GM19043 (cell line): ENCODE measurements around the gene TKFC.
"Not testable (repeated sequence)": the region's sequence is repeated elsewhere in the genome, so short reads cannot be mapped to it uniquely, and the experiment has no call there.

Experiments
- ATAC-seq: cut with Tn5 transposase; IDR thresholded peaks from one replicate; pipeline ENCODE4 v1.9.1; 2021; ENCODE audit warnings: low read depth; ENCODE audit not compliant: unreplicated experiment

TKFC gene

GRCh38 chr11:61362542-61362875 is 29.5 kb downstream of the TKFC start:
- no peak for ATAC-seq

- no peak for ATAC-seq
These were observed 31.1 kb downstream of the TKFC start for GRCh38 chr11:61364012-61364675.

DNA sequence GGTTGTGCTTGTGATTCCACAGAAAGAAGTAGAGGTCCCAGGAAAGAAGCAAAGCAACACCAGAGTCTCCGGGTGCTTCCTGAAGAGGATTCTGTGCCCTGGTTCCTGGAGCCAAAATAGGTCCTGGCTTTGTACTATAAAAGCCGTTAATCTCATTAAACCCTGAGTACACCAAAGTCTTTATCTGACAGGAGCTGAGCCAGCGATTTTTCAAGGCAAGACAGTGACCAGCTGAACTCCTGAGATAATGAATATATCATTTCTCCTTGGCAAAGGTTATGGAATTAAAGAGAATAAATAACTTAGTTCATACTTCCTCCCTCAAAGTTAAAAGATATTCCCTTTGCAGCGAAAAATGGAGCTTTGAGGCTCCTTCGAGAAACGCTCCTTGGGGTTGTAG is 34.4 kb downstream of the TKFC start:
- ATAC-seq = no peak

DNA sequence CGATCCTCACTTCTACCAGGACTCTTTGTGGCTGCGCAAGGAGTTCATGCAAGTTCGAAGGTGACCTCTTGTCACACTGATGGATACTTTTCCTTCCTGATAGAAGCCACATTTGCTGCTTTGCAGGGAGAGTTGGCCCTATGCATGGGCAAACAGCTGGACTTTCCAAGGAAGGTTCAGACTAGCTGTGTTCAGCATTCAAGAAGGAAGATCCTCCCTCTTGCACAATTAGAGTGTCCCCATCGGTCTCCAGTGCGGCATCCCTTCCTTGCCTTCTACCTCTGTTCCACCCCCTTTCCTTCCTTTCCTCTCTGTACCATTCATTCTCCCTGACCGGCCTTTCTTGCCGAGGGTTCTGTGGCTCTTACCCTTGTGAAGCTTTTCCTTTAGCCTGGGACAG is 35.6 kb downstream of the TKFC start:
- no peak for ATAC-seq

GRCh38 chr11:61369372-61370348 is 36.6 kb downstream of the TKFC start:
- no peak for ATAC-seq

DNA sequence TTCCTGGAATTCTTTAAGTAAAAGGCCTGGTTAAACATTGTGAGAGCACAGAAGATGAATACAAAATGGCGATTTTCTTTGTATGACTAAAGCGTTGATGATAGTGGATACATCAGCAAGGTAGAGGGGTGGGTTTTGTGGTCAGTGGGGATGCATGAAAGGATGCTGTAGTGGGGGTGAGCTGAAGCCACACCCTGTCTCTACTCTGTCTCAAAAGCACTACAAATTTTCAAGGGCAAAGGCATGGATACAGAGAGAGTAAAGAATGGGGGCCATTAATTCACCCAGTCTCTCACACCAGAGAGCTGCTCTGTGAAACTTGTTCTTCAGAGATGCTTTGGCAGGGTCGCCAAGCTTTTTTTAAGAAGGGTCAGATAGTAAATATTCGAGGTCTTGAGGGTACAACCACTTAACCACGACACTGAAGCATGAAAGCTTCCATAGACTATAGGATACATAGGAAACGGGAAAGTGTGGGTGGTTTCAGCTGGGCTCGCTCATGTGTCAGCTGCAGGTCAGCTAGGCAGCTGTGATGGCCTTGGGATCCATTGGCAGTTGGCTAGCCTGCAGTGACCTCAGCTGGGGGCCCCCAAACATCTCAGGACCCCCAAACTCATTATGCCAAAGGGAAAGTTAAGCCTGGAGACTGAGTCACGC is 37.4 kb downstream of the TKFC start:
- no peak for ATAC-seq

DNA sequence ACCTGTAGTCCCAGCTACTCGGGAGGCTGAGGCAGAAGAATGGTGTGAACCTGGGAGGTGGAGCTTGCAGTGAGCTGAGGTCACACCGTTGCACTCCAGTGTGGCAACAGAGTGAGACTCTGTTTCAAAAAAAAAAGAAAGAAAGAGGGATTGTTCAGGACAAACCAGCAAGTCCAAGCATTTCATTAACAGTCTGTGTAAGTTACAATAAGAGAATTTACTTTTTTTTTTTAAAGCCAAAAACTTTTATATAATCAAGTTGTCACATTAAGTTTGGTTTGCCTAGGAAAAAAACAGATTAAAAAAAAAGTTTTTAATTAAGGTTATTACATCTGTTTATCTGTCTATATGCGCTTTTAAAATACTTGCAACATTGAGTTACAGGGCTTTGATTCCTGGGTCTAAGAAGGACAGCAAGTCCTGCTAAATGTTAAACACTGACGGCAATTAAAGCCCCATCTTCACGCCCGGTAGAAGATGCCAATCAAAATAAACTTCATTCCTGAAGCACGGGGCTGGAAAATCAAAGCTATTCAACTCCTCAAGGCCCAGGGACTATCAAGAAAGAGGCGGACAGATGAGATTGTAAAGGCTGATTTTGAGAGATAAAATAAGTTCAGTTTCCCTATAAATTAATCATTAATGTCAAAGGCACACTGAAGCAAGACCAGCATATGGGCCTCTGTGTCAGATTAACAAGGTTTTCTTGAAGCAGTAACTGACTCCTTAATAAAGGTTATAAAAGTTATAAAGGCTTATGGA is 39.8 kb downstream of the TKFC start:
- no peak for ATAC-seq

- ATAC-seq = no peak
These were observed 42.7 kb downstream of the TKFC start for GRCh38 chr11:61375761-61376108.

GRCh38 chr11:61377461-61378160 is 44.6 kb downstream of the TKFC start:
- ATAC-seq = no peak

DNA sequence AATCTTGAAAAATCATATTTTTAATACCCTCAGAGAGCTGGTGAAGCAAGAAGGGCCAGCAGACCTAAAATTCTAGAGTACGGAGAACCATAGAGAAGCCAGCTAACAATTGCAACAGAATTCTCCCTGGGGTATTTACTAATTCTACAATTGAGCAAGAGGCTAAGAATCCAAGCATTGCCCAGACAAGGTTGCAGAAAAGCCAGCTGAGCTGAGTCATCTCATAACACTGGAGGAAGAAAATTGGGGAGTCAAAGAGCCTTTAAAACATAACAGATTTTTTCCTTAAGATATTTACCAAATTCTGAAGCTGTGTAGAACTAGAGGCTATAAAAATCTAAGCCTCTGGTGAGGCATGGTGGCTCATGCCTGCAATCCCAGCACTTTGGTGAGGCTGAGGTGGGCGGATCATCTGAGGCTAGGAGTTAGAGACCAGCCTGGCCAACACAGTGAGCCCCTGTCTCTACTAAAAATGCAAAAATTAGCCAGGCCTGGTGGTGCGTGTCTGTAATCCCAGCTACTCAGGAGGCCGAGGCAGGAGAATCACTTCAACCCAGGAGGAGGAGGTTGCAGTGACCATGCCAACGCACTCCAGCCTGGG is 45.8 kb downstream of the TKFC start:
- ATAC-seq = no peak

DNA sequence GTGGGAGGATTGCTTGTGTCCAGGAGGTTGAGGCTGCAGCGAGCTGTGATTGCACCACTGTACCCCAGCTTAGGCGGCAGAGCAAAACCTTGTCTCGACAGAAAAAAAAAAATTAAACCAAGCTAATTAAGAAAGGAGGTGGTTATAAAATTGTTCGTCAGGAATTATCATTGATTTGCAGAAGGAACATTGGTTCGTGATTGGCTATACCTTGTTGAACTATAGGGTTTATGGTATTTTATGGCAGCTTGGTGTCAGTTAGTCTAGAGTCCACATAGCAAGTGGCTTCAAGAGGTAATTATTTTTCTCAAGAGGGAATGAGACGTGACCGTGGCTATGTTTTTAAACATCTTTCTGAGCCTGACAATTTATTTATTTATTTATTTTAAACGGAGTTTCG is 47.9 kb downstream of the TKFC start:
- no peak for ATAC-seq

DNA sequence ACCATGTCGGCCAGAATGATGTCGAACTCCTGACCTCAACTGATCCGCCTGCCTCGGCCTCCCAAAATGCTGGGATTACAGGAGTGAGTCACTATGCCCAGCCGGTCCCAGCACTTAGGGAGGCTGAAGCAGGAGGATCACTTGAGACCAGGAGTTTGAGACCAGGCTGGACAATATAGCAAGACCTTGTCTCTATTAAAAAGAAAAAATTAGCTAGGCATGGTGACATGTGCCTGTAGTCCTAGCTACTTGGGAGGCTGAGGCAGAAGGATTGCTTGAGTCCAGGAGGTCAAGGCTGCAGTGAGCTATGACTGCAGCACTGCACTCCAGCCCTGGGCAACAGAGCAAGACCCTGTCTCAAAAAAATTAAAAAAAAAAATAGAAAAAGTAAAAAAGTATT is 50.8 kb downstream of the TKFC start:
- ATAC-seq = not testable (repeated sequence)

DNA sequence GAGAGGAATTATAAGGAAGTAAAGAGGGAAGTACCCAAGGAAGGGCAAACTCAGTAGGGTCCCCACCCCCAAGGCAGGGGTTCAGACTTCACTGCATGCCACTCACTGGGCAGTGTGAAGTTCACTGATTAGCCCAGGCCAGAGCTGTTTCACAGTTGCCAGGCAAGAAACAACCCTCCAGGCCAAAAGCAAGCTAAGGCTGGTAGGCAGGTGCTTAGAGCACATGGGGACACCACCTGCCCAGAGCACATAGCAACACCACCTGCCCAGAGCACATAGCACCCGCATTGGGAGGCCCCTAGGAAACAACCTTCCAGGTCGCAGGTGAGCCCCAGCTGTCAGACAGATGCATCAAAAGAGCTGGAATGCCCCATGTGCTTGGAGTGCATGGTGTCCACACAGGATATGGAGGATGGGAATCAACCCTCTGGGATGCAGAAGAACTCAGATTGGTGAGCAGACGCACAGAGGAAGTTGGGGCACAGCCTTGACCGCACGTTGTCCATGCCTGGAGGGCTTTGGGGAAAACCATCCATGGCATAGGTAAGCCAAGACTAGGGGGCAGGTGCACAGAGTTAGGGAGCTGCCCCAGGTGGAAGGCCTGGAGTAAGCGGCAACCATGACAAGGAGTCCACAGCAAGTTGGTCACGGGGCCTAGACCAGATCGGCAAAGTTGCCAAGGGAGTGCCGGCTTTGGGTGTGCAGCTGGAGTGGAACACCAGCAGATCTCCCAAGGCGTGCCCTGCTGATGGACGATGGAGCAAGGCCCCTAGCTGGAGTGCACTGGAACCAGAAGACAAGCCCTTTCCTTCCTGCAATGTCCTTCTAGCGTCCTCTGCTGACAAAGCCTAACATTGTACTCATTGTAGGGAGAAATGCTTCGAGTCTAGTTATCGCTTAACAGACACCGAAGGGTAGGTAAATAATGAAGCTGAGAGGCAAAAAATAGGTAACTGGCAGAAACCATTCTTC is 51.5 kb downstream of the TKFC start:
- no peak for ATAC-seq

- no peak for ATAC-seq
These were observed 57.1 kb downstream of the TKFC start for GRCh38 chr11:61390161-61390560.

DNA sequence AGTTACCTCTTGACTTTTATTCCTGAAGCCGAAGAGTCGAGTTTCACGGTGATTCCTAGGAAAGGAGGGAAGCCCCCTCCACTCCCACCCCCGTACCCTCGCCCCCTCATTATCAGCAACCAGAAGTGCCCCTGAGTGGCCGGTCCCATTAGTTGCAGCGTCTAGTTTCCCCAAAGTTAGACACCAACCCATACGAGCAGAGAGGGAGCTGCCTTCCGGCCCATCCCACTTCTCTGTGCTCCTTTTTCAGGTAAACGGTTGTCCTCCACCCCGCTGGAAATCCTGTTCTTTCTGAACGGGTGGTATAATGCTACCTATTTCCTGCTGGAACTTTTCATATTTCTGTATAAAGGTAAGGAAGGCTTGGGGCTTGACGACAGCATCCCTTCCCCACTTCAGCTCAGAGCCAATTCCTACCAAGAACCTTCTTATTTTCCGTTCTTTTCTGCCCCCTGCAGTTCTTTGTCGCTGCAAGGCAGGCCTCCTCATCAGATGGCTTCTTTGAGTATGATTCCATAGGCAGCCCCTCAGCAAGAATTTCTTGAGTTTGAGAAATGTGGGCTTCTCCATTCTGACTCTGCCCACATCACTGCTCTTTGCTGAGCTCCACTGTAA is 60.1 kb downstream of the TKFC start:
- ATAC-seq = no peak
